Activated CD4-positive, alpha-beta T cell treated with anti-CD3 and anti-CD28 coated beads, Interleukin-2, amount 50 U/mL, for 4 hours (primary cell): ENCODE results near the gene LUZP1.

Experiments
- DNase-seq, 2 experiments: peaks; one replicate each; pipeline ENCODE4 v3.0.0-alpha.2; 2020

Gene LUZP1

DNA sequence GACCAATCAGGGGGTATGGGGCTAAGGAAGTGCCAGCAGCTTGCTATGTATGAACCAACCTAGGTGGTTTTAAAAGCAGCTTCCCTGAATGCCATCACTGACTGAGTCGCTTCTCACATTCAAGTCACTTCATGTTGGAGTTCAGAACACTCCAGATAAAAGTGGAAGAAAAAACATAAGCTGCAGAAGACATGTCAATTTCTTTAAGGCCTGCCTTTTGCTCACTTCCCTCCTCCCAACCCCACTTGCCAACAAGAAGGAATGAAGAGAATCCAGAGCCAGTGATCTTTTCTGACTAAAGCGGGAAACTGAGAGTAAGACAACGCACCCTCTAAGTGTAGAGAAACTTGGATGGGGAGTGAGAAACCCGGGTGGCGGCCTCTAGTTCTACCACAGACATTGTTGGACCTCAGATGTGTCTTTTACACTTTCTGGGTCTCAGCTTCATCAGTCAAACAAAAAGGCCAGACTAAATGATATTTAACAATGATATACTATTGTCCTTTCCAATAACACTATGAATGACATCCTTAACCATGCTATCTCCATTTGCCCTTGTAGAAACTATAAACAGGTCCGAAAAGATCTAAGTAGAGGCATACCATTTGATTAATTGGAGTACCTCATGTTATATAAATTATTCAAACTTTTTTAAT lies 54.1 kb downstream of the LUZP1 start:
- DNase-seq = no peak

GRCh38 chr1:23111600-23112535 lies 56.8 kb downstream of the LUZP1 start:
- DNase-seq = peak; percentile 37 to 42

GRCh38 chr1:23110391-23110790 lies 58.3 kb downstream of the LUZP1 start:
- no peak for DNase-seq

- peak in 1 of 2 experiments; percentile 27 for DNase-seq
Measured at GRCh38 chr1:23108918-23109533, 59.6 kb downstream of the LUZP1 start.

DNA sequence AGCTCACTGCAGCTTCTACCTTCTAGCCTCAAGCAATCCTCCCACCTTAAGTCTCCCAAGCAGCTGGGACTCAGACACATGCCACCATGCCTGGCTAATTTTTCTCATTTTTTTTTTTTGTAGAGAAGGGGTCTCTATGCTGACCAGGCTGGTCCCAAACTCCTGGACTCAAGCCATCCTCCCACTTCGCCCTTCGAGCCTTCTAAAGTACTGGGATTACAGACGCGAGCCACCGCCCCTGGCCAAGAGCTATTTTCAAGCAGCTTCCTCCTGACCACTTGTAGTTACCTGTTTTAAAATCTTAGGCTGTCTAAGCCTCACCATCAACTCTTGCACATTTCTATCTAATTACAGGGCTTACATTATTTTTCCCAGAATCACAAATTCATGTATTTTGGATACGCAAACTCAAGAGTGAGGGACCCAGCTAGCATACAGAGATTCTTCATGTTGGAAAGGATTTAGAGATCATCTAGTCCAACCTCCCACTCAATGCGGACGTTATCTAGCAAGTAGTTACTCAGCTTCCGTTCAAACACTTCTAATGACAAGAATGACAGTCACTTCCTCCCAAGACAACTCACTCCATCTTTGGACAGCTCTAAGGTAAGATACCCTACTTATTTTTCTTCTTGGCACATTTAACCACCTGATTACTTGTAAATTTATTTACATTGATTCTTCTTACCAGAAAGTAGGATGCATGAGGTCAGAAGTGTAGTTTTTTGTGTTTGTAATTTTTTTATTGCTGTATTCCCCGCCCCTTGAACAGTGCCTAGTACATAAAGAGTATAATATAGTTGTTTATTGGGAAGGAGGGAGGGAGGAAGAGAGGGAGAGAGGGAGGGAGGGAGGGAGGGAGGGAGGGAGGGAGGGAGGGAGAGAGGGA lies 65.4 kb downstream of the LUZP1 start:
- DNase-seq = peak in 1 of 2 experiments; percentile 10

GRCh38 chr1:23102289-23102688 lies 66.4 kb downstream of the LUZP1 start:
- no peak for DNase-seq

DNA sequence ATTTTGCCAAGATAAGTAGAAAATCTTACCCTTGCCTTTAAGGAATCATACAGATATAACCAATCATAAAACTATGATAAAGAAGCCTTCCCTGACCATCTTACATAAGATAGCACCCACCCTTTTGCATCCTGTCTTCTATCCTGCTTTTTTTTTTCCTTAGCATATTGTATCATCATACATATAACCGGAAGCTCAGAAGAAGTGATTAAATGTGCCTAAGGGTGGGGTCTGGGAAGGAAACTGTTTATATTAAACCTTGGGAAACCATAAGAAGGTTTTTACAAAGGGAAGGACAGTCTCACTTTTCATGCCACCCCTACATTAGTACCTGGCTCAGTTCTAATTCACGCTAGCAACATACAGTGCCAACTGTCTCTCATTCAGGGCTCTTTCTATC lies 66.8 kb downstream of the LUZP1 start:
- no peak for DNase-seq

DNA sequence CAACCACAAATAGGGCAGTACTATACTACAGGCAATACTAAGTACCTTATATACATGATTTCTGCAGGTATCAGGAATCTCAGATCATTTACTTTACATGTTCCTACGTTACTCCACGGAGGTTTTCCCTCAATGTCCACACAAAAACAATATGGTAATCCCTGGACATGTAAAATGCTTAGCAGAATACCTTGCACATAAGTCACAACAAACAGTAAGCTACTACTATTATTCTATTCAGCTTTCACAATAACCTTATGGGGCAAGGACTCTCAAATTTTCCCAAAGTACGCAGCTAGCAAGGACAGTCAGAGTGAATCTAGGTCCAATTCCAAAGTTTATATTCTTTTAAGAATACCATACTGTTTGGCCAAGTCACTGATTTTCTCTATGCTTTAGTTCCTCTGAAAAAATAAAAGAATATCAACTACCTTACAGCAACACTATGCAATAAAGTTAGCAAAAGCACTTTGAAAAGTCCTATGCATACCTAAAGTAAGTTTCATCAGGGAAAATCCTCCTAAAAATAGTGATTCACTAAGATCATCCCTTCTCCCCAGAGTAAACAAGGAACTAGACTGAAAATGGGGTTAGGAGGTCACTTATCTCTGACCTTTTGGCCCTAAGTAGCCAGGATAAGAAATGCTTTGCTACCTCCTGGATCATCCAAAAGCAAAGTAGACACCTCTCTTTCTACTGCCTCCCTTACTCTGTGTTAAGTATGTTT lies 67.4 kb downstream of the LUZP1 start:
- DNase-seq = no peak

DNA sequence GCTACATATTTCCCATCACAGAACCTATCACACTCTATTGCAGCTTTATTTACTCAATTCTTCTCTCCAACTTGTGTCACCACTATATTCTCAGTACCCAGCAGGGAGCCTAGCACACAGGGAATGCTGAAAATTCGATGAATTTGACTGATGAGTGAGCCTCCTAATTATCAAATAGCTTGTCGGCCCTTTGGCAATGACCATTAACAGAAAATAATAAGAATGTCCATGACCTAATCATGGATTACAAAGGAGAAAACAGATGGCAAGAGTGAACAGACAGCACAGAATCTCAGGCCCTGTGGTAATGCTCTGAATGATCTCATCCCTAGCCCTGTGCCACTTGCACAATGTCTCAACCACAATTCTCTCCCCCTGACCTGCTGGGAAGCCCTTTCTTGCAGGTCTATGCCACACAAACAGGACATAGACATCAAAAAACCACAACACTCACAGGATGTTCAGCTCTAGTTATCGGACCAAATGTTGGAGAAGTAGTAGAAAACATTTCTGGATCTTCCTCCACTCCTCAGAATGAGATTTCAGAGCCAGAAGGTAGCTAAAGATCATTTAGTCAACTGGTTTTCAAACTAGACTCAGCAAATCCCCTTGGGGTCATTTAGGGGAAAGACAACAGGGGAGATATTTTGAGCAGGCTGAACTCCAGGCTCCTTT lies 68.4 kb downstream of the LUZP1 start:
- DNase-seq = peak in 1 of 2 experiments; percentile 8

GRCh38 chr1:23099171-23099536 lies 69.5 kb downstream of the LUZP1 start:
- DNase-seq = no peak

DNA sequence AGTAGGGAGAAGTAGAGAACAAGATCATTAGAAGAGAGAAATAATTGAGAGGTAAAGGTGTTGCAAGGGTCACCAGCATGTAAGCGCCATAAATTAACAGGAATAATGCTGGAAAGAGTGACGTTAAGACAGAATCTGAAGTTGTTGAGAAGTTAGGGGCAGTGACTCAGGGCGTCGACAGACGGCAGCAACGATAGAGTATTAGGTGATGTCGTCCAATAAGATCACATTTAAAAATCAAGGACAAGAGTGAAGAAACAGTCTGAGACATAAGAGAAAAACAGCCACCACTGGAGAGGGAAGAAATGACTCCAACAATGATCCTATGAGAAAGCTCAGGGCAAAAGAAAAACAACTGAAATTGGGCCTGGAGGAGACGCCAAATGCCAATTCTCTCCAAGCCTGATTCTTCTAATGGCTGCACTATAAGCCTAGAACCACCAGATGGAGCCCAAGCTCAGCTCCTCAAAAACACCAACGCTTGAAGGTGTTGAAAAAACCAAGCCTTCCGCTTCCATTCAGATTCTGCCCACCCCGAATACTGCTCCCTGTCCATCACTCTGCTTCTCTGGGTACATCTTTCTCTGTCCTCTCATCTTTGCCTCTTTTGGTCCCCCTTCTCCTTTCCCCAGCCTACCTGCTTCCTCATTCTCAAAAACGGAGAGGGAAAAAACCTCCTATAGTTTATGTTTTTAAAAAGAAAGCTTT lies 70.0 kb downstream of the LUZP1 start:
- peak; percentile 52 to 57 for DNase-seq

DNA sequence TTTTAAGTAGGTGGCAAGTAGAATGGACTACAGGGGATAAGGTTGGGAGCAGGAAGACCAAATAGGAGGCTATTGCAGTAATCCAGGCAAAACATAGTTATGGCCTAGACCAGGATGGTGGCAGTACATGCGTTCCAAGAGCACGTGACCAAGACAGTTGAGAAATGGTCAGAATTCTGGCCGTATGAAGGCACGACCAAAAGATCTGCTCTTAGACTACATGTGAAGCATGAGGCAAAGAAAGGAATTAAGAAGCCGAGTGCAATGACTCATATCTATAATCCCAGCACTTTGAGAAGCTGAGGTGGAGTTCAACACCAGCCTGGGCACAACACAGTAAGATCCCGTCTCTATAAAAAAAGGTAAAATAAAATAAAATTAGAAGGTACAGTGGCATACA lies 71.3 kb downstream of the LUZP1 start:
- DNase-seq = no peak

DNA sequence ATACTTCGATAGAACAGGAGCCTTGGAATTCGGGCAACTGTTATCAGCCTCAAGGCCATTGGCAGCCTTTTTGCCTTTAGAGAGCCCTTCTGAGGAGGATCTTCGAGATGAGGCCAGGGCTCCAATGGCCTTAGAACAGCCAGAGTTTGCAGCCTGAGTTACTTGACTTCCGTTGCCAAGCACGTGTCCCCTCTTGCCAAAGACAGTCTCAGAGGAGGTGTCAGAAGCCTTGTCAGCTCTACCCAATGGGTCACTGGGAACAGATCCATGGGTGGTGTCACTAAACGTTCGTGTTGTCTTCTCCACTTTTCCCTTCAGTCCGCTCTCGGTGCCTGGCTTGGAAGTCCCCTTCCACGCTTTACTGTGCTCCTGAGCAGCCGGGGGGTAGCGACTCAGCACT lies 76.2 kb downstream of the LUZP1 start:
- DNase-seq = no peak

- no peak for DNase-seq
Measured at GRCh38 chr1:23091545-23091944, 77.1 kb downstream of the LUZP1 start.

DNA sequence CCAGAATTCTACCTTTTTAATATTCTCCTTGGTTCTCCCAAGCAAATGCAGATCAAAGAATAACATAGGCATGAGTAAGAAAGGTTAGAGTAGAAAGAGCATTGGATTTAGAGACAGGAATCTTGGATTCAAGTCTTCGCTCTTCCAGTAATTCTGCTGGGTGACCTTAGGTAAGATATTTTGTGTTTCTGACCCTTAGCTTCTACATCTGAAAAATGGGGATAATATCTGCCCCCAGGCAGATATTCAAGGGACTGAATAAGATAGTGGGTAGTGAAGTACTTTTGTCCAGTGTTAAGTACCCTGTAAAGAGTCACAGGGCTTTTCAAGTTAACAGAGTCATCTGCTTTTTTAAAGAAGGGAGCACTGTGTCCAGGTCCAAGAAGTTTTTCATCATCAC lies 78.6 kb downstream of the LUZP1 start:
- DNase-seq = no peak

DNA sequence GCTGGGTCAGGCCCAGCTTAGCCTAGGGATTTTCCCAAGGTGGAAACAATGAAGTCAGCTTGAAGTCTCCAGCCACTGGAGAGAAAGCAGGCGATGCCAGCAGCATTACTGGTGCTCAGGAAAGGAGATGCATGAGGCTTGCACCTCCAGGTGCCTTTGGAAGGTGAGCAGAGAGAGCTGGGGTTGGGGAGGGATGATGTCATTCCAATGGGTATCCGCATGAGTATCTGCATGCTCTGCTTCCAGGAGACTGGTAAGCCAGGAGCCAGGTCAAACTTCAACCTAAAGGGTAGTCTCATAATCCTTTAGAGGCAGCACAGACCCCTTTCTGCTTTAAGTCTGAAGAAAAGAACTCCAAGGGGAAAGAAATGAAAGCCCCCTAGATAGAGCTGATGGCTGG lies 80.6 kb downstream of the LUZP1 start:
- no peak for DNase-seq

GRCh38 chr1:23085696-23086095 lies 83.0 kb downstream of the LUZP1 start:
- DNase-seq = no peak

DNA sequence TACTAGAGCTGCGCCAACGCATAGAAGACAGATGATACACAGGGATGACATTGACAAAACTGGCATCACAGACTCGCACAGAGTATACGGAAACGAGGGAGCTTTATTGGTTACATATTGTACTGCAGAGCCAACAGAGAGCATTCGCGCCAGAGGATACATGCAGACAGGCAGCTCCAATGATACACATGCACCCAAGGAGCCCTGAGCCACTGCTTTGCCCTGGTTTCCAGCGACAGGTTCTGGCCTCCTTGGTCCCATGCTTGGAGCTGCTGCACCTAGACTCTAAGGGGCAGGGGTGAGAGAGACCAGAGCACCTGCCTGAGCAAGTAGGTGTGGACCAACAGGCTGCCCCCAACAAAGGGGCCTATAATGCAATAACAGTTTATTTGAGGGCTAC lies 83.8 kb downstream of the LUZP1 start:
- DNase-seq = no peak

DNA sequence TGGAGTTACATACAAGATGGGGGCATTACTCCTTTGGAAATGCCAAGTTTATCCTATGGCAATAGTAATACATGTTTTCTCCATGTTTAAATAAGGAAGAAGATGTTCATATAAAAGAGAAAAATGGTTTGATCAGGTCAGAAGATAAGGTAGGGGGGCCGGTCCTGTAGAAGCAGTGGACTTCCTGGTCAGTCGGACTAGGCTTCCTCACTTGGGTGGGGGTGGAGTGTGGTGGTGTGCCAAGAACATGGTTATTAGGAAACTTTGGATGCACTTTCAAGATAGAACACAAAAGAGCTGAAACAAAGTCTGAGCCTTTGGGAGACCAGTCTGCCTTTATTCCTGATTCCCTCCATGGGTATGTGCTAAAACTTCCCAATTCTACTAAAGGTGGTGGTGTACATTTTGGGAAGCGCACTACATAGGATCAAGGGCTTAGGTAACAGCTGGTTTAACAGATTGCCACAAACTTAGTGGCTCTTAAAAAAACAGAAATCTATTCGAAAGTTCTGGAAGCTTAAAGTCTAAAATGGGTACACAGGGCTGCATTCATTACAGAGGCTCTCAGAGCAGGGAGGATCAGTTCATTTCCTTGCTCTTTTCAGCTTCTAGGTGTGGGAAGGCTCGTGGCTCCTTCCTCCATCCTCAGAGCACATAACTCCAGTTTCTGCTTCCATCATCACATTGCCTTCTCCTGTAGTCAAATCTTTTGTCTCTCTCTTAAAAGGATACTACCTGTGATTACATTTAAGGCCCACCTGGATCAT lies 84.8 kb downstream of the LUZP1 start:
- DNase-seq = no peak

DNA sequence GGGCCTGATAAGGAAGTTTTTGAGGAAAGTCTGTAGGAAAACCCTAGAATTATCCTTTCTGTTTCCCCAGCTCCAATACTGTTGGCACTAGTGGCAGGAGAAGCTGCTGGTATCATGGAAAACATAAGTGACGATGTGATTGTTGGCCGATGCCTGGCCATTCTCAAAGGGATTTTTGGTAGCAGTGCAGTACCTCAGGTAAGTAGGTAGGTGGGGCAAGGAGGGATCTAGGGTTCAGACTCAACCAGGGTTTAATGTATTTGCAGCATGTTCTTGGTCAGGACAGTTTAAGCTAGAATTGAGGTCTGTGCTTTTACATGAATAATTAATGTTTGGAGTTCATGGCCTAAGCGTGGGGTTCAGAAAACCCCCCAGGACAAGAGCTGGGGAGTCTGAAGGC lies 87.3 kb downstream of the LUZP1 start:
- no peak for DNase-seq
